NCI-H774 (cell line): ENCODE measurements around the gene XYLB.

ENCODE experiments used
- DNase-seq: peaks from one replicate; lab custom pipeline; 2025; lab: John Stamatoyannopoulos, UW

XYLB gene

GRCh38 chr3:38323060-38323459 lies 23.5 kb upstream of the XYLB start:
- no peak for DNase-seq

DNA sequence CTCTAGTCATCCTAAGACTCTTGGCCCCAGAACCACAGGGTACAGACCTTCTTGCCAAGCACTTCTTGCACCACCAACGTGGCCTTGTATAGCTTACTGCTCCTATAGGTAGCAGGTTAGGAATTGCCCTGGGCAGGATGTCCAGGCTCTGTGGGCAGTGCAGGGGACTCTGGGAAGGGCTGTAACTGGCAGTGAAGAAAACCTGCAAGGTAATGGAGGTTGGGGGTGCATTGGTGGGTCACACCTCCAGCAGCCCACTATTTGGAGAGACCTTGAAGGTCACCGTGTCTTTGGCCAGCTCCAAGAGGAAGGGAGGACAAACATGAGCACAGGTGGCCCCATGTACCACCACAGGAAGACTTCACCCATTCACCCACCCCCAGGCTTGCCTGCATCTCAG lies 21.3 kb upstream of the XYLB start:
- no peak for DNase-seq

GRCh38 chr3:38327335-38328009 lies 19.1 kb upstream of the XYLB start:
- DNase-seq = no peak

DNA sequence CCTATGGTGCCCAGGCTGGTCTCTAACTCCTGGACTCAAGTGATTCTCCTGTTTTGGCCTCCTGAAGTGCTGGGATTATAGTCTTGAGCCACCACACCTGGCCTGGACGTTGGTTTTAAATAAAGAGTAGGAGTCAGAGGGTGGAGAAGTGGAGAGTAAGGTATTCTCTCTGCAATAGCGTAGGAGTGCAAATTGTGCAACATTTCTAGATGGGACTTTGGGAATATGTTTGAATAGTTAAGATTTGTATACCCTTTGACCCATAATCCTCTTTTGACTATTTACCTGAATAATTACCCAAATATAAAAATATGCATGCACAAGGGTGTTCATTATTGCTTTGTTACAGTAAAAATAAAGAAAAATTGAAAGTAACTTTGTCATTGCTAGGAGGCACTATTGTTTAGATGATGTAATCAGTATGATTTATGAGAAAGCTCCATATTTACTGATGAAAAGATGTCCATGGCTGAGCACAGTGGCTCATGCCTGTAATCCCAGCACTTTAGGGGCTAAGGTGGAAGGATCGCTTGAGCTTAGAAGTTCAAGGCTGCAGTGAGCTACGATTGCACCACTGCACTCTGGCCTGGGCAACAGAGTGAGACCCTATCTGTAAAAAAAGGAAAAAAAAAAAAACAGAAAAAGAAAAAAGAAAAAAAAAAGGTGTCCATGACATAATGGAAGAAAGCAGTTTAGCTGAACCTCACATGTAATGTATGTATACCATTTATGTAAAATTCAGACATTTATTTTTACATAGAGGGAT lies 15.1 kb upstream of the XYLB start:
- DNase-seq = no peak

GRCh38 chr3:38332201-38332600 lies 14.4 kb upstream of the XYLB start:
- DNase-seq = no peak

DNA sequence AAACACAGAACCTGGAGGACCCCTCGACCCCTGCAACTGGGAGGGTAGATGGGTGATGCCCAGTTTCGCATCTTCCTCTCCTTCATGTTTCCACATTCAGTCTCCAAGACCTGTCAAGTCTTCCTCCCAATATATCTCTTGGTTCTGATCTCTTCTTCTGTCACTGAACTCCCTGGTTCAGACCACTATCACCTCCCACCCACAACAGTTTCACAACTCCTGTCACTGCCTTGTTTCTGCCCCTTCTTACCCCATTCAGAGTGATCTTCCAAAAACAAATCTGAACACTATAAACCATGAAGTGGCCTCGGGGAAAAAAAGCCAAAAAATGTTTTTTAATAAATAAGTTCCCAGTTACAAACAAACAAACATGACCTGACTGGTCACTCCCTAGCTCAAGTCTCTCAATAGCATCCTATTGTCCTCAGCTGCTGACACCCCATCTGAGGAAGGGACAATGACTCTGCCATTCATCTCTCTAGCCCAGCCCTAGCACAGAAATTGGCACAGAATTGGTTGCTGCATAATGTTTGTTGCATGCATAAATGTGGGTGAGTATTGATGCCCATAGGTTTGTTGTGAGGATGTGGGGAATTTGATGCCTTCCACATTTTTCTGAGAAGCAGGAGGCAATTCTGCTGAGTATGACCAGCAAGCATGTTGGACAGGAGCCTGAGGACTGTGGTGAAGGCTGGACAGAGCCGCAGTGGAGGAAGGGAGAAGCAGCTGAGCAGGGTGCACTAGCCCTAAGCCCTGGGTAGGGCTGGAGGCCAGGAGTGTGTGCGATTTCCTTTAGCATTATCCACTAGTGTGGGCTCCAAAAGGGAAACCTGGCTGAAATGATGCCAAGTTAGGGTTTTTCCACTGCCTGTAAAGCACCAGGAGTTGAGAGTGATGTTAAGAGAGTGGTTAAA lies 12.2 kb upstream of the XYLB start:
- DNase-seq = no peak

DNA sequence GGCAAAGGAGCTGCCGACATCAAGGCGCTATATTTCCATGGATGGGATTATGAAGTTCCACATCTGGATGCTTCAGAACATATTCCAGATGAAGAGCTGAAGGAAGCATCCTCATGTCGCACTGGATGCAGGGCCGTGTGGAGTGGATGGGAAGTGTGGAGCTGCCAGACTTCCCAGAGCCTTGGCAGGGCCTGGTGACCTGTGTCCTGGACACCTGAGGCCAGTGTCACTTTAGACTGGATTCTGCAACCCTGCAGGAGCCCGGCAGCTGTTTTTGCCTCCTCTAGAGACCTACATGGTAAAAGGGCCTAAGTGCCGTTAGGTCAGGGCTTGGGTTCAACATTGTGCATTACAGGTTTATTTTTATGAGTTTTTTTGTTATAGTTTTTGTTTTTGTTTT lies 11.3 kb upstream of the XYLB start:
- DNase-seq = no peak

DNA sequence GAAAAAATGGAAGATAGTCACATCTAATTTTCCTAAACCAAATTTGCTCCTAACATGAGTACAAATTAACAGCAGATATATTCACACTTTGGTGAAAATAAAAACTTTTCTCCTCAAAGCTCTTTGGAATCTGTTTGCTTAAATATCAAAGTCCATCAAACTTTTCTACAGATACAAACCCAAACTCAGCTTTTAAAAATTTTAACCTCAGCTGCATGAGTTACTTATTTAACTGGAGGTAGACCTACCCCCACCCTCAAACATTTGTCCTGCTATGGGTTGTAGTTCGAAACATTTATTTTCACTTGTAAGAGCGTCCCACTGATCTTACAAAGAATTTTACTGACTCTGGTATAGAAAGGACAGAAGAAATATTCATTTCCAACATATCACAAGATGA lies 8.9 kb upstream of the XYLB start:
- DNase-seq = no peak

- no peak for DNase-seq
Measured at GRCh38 chr3:38343797-38344594, 2.6 kb upstream of the XYLB start.

GRCh38 chr3:38345879-38346586 lies 552 bp upstream of the XYLB start:
- DNase-seq = no peak

DNA sequence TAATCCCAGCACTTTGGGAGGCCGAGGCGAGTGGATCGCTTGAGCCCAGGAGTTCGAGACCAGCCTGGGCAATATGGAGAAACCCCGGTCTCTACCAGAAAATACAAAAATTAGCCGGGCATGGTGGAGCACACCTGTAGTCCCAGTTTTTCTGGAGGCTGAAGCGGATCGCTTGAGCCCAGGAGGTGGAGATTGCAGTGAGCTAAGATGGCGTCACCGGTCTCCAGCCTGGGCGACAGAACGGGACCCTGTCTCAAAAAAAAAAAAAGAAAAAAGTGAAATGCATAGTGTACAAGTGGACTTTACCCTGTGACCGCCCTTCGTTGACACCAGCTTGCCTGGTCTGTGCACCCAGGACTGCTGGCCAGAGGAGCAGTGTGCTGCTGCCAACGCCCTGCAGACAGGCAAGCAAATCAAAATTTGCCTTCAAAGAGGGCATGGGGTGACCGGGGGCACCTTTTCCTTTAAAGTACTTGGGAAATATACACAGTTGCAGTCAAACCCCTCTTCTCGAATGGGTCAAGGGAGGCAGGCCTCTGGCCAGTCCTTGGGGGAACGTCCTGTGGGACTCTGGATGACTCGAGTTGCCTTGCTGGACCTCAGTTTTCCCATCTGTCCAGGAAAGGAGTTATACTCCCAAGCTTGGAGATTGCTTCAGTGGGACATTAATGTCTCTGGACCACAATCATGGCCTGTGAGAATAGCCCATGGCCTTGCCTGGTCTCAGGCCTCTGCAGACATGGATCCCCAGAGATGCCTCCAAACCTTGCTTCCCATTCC lies 1.0 kb downstream of the XYLB start:
- DNase-seq = no peak

DNA sequence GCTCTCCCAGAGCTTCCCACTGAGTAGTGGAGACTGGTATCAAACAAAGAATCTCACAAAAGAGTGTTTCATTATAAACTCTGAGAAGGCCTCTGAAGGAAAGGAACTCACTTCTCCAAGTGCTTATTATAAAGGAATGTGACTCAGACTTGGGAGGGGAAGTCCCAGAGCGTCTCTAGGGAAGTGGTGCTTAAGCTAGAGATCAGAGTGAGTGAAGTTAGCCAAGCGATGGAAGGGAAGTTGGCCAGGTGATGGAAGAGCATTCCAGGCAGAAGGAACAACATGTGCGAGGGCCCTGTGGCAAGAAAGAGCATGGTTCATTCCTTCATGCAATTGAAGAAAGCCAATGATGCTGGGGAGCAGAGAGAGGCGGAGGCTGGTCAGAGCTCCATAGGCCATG lies 2.3 kb downstream of the XYLB start:
- no peak for DNase-seq

- DNase-seq = no peak
Measured at GRCh38 chr3:38349684-38350359, 3.2 kb downstream of the XYLB start.

DNA sequence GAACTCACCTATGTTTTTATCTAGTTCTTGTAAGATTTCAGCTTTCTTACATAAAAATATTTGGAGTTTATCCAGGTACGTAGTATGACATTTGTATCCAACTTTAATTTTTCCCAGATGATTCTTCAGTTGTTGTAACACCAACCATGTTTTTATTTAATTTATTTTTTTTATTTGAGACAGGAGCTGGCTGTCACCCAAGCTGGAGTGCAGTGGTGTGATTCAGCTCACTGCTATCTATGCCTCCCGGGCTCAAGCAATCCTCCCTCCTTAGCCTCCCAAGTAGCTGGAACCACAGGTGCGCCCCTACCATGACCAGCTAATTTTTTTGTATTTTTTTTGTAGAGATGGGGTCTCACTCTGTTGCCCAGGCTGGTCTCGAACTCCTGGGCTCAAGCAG lies 6.6 kb downstream of the XYLB start:
- no peak for DNase-seq

DNA sequence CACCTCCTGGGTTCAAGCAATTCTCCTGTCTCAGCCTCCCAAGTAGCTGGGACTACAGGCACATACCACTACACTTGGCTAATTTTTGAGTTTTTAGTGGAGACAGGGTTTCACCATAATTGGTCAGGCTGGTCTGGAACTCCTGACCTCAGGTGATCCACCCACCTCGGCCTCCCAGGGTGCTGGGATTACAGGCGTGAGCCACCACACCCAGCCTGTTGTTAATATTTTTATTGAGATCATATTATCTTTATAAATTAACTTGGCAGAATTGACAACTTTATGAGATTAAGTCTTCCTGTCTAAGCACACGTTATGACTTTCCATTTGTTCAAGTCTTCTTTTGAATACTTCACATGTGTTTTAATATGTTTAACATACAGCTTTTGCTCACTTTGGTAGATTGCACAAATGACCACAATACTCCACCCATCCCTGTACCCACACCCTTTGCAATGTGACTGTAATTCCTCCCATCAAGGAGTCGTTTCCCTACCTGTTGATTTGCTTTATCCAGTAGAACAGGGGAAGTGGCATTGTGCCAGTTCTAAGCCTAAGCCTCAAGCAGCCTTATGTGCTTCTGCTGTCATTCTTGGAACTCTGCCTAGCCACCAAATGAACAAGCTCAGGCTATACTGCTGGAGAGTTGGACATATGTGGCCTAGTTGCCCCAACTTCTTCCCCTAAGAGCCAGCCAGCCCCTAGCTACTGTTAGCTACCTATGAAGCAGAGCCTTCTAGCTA lies 8.2 kb downstream of the XYLB start:
- no peak for DNase-seq

DNA sequence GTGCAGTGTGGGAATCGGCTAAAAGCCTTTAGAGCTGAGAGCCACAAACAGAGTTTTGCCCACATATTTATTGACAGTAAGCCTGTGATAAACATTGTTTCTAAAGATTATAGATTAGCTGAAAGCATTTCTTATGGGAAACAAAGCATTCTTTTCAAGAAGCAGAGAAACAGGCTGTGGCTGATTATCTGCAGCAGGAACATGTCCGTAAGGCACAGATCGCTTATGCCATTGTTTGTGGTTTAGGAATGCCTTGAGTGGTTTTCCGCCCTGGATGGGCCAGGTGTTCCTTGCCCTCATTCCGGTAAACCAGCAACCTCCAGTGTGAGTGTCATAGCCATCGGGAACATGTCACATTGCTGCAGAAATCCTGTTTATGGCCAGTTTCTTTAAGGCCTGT lies 12.5 kb downstream of the XYLB start:
- DNase-seq = no peak

GRCh38 chr3:38360345-38360744 lies 13.8 kb downstream of the XYLB start:
- DNase-seq = no peak

GRCh38 chr3:38361496-38361895 lies 14.9 kb downstream of the XYLB start:
- no peak for DNase-seq

DNA sequence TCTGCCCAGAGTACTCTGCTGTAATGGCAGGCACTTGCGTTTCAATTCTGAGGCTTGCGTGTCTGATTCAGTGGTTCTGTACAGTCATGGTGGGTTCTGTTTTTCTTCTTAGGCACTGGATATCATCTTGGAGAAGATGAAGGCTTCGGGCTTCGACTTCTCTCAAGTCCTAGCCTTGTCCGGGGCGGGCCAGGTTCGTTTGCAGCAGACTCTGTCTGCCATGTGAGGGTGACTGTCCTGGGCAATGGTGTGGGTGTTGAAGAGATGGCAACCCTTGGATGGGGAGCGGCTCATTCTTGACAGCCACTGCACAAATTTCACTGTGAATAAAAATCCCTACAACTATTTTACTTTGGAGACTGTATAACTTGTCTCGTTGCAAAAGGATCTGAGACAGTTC lies 16.2 kb downstream of the XYLB start:
- no peak for DNase-seq
